Ishikawa (cell line): ENCODE data around the gene CAPN5.

Experiments used
- CEBPB ChIP-seq: IDR thresholded peaks from 2 replicates; pipeline ENCODE4 v1.6.1; 2012
- CREB1 ChIP-seq: IDR thresholded peaks from 2 replicates; pipeline ENCODE4 v1.6.1; 2012; ENCODE audit warnings: low read depth
- EGR1 ChIP-seq: IDR thresholded peaks from 2 replicates; pipeline ENCODE4 v1.6.1; 2012
- EP300 ChIP-seq: IDR thresholded peaks from 2 replicates; pipeline ENCODE4 v1.6.1; 2012; ENCODE audit warnings: borderline replicate concordance
- FOXM1 ChIP-seq: IDR thresholded peaks from 2 replicates; pipeline ENCODE4 v1.6.1; 2012; ENCODE audit warnings: low read depth, borderline replicate concordance
- NFIC ChIP-seq: IDR thresholded peaks from 2 replicates; pipeline ENCODE4 v1.6.1; 2012
- RAD21 ChIP-seq: IDR thresholded peaks from 2 replicates; pipeline ENCODE4 v1.6.1; 2012; ENCODE audit warnings: low read depth
- TAF1 ChIP-seq: IDR thresholded peaks from 2 replicates; pipeline ENCODE4 v1.6.1; 2012; ENCODE audit warnings: low read depth, mild to moderate bottlenecking
- TCF12 ChIP-seq: IDR thresholded peaks from 2 replicates; pipeline ENCODE4 v1.6.1; 2012; ENCODE audit warnings: low read depth
- TEAD4 ChIP-seq: IDR thresholded peaks from 2 replicates; pipeline ENCODE4 v1.6.1; 2012
- YY1 ChIP-seq: IDR thresholded peaks from 2 replicates; pipeline ENCODE4 v1.6.1; 2012; ENCODE audit warnings: low read depth
- ZBTB7A ChIP-seq: IDR thresholded peaks from 2 replicates; pipeline ENCODE4 v1.6.1; 2012; ENCODE audit warnings: low read depth
- TF ChIP-seq, protein P1 (sequence below): IDR thresholded peaks from 2 replicates; pipeline ENCODE4 v1.6.1; 2012
- TF ChIP-seq, protein P2 (sequence below): IDR thresholded peaks from 2 replicates; pipeline ENCODE4 v1.6.1; 2012; ENCODE audit warnings: low read depth, mild to moderate bottlenecking
- TF ChIP-seq, protein P3 (sequence below): IDR thresholded peaks from 2 replicates; pipeline ENCODE4 v1.6.1; 2012

The CAPN5 gene

GRCh38 chr11:77036398-77036797 lies 30.4 kb upstream of the CAPN5 start:
- TF ChIP-seq, protein P1, sequence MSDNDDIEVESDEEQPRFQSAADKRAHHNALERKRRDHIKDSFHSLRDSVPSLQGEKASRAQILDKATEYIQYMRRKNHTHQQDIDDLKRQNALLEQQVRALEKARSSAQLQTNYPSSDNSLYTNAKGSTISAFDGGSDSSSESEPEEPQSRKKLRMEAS: no peak

- TF ChIP-seq CREB1 (no peak), NFIC (no peak), RAD21 (no peak), FOXM1 (no peak), ZBTB7A (no peak), TAF1 (no peak), EGR1 (no peak), YY1 (no peak), EP300 (no peak), TCF12 (no peak), TEAD4 (no peak), CEBPB (no peak)
- TF ChIP-seq, protein P2, sequence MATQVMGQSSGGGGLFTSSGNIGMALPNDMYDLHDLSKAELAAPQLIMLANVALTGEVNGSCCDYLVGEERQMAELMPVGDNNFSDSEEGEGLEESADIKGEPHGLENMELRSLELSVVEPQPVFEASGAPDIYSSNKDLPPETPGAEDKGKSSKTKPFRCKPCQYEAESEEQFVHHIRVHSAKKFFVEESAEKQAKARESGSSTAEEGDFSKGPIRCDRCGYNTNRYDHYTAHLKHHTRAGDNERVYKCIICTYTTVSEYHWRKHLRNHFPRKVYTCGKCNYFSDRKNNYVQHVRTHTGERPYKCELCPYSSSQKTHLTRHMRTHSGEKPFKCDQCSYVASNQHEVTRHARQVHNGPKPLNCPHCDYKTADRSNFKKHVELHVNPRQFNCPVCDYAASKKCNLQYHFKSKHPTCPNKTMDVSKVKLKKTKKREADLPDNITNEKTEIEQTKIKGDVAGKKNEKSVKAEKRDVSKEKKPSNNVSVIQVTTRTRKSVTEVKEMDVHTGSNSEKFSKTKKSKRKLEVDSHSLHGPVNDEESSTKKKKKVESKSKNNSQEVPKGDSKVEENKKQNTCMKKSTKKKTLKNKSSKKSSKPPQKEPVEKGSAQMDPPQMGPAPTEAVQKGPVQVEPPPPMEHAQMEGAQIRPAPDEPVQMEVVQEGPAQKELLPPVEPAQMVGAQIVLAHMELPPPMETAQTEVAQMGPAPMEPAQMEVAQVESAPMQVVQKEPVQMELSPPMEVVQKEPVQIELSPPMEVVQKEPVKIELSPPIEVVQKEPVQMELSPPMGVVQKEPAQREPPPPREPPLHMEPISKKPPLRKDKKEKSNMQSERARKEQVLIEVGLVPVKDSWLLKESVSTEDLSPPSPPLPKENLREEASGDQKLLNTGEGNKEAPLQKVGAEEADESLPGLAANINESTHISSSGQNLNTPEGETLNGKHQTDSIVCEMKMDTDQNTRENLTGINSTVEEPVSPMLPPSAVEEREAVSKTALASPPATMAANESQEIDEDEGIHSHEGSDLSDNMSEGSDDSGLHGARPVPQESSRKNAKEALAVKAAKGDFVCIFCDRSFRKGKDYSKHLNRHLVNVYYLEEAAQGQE: no peak
- TF ChIP-seq, protein P3, sequence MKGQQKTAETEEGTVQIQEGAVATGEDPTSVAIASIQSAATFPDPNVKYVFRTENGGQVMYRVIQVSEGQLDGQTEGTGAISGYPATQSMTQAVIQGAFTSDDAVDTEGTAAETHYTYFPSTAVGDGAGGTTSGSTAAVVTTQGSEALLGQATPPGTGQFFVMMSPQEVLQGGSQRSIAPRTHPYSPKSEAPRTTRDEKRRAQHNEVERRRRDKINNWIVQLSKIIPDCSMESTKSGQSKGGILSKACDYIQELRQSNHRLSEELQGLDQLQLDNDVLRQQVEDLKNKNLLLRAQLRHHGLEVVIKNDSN: no peak
- TF ChIP-seq, protein P1: no peak
Observed at GRCh38 chr11:77037057-77037456, 29.7 kb upstream of the CAPN5 start.

GRCh38 chr11:77038029-77038824 lies 28.5 kb upstream of the CAPN5 start:
- no peak for TF ChIP-seq FOXM1

DNA sequence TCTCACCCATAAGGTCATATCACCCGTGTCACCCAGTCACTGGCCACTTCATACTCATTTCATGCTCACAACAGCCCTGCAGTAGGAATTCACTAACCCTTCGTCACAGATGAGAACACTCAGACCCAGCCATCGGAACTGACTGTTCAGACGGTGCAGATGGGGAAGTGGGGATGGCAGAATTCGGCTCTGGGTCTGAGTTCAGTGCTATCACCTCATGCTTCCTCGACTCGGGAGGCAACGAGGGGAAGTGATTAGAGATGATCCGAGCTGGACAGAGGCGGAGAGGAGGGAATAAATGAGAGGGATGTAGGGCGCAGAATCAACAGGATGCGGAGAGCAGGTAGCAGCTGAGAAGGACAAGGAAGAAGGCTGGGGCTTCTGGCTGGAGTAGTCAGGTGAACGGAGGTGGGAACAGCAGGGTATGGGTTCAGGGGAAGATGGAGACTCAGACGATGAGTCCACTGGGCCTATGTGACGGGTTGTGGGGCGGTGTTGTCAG lies 27.9 kb upstream of the CAPN5 start:
- TF ChIP-seq CREB1: no peak
- TF ChIP-seq, protein P3: no peak
- TF ChIP-seq FOXM1: no peak
- no peak for TF ChIP-seq TAF1
- no peak for TF ChIP-seq TCF12
- no peak for TF ChIP-seq TEAD4
- TF ChIP-seq, protein P1: no peak
- TF ChIP-seq ZBTB7A: no peak
- TF ChIP-seq, protein P2: no peak
- TF ChIP-seq RAD21: no peak
- no peak for TF ChIP-seq YY1
- no peak for TF ChIP-seq EGR1
- TF ChIP-seq NFIC: no peak
- no peak for TF ChIP-seq CEBPB
- TF ChIP-seq EP300: no peak

GRCh38 chr11:77039491-77040400 lies 27.0 kb upstream of the CAPN5 start:
- TF ChIP-seq RAD21: peak; percentile 47; the same call in 1 of the 2 replicates
- no peak for TF ChIP-seq TAF1
- TF ChIP-seq, protein P1: peak; percentile 74
